Testis (tissue), 2 donors: ENCODE data around the gene SRCIN1.

Experiments used
- CTCF ChIP-seq, 3 experiments: fragments of 450-650 bp in 2 of 3; fragments of 200-600 bp in 1 of 3; sonication (generic) in 1 of 3; IDR thresholded peaks; one replicate each; pipeline ENCODE4 v1.5.1; 2016 to 2019; ENCODE audit warnings: antibody characterized with exemption in 3 of 3, mild to moderate bottlenecking in 2 of 3, moderate library complexity in 1 of 3
- POLR2A ChIP-seq: fragments of 450-650 bp; IDR thresholded peaks from one replicate; pipeline ENCODE4 v1.6.1; 2017; ENCODE audit warnings: antibody characterized with exemption, mild to moderate bottlenecking, moderate library complexity

GRCh38 chr17:38559880-38560230 lies 45.9 kb downstream of the SRCIN1 start:
- no peak for TF ChIP-seq POLR2A
- no peak for TF ChIP-seq CTCF (IDR thresholded peaks at IDR 0.05)
